Stimulated activated CD8-positive, alpha-beta memory T cell treated with anti-CD3 and anti-CD28 coated beads, Interleukin-7, amount 100 ng/mL, for 1 hour (primary cell): ENCODE results near the gene PPHLN1.

Source experiments
- DNase-seq, 2 donors: peaks; one replicate each; pipeline ENCODE4 v3.0.0-alpha.2; 2020; ENCODE audit warnings: low read depth in 2 of 2

PPHLN1 gene

DNA sequence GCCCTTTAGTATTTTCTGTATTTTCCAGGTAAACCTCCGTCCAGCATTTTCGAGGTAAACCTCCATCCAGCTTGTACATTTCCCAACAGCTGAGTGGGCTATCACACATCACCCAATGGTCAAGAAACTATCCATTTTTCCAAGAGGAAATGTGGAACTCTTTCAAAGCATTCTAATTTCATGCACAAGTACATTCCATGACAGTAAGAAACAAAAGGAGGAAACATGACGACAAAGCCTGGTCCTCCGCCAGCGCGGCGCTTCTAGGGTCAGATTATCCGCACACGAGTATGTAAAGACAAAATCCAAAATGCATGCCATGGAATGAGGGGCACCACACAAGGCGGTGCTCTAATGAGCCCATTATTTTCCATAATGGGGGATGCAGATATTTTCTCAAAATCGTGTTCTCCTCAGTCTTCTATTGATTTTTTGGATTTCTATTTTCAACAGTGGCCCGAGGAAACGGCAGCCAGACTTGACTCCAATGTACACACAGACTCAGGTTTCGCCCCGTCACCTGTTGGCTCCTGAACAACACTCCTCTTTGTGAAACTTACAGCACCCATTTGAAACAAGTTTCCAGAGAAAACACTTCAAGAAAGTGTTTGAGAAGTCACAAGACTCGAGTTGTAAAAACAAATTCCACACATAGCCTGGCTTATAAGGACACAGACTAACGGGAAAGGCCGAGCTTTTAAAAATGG is 156.2 kb downstream of the PPHLN1 start:
- DNase-seq, result no peak

DNA sequence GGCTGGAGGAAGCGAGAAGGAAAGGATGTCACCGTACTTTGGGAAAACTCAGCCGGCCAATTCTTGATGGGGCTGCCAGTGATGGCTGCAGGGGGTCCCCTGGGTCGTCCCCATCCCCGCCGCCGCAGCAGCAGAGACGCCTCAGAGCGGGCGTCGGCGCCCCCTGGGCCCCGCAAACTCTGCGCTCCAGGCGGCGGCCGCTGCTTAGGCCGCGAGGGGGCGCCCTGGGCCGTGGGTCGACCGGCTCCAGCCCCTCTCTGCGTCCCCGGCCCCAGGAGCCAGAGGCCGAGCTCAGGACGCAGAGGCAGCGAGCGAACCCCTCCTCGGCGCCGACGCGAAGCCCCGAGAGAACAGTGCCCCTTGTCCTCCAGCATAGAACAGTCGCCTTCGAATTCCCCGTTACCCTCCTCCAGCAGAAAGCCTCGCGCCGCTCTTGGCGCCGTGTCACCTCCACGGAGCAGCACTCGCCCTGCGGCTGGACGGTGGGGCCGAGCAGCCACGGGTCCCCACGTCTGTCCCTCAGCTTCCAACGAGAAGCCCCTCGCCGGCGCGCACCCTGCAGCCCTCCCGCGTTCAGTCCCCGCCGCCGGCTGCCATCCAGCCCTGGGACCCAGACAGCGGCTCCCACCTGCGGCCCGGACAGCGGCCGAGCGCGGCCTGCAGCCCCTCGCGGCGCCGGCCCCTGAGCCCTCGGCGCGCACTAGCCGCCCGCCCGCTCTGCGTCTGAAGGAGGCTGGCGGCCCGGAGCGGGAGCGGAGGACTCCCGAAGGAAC is 157.0 kb downstream of the PPHLN1 start:
- no peak for DNase-seq

DNA sequence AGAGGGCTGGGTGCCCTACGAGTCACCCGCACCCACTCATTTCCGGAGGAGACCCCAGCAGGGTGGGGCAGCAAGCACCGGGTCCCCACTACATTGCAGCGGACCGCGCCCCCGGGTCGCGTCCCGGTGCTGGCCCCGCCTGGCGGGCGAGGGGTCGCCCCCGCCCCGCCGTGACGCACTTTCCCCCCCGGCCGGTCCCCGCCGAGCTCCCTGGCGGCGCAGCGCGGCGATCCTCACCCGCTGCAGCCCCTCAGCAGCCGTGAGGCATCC is 157.5 kb downstream of the PPHLN1 start:
- DNase-seq, result no peak

DNA sequence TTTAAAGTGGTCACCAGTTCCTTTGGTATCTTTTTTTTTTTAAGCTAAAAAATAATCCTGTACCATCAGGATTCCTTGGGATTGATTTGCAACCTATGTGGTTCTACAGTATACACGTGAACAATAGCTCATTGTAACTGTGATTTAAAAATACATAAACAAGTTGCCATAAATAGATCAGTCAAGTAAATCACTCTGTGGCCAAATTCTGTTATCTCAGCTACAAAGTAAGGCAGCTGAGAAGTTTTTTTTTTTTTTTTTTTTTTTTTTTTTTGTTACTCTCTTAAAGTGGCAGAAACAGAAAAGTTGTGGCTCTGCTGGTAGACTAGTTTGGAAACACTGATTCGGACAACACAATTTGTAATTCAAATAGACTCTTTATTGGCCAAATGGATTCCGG is 159.0 kb downstream of the PPHLN1 start:
- no peak for DNase-seq

DNA sequence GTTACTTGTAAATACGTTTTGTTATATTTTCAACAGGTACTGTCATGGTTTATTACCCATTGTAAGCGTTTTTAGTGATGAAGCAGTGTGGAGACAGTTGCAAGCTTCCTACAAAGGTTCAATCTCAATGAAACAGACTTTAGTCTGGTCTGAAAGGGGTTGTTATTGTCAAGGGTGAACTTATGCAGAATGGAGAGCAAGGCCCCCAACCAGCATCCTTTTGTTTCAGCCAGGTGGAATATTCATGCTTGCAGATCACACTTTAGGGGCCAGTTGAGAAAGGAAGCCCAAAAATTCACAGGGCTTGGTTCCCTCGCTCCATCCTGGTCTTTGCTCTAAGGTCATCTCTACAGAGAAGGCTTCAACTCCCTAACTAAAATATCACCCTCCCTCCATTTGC is 159.9 kb downstream of the PPHLN1 start:
- DNase-seq, result no peak

DNA sequence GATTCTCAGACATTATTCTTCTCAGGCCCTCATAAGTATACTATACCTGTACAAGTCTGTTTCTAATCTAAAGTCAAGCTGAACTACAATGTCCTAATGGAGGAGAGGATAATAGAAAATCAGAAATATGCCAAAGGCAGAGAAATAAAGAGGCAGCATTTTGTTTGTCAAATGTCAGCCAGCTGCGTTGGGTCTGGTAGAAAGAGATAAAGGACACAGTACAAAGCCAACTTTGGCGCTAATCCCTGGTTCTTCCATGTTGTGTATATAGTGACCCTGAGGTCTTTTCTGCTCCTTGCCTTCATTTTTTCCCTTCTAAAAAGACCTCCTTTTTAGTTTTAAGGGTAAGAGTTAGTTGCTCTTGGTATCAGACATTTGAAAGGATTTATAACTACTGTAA is 160.4 kb downstream of the PPHLN1 start:
- no peak for DNase-seq

DNA sequence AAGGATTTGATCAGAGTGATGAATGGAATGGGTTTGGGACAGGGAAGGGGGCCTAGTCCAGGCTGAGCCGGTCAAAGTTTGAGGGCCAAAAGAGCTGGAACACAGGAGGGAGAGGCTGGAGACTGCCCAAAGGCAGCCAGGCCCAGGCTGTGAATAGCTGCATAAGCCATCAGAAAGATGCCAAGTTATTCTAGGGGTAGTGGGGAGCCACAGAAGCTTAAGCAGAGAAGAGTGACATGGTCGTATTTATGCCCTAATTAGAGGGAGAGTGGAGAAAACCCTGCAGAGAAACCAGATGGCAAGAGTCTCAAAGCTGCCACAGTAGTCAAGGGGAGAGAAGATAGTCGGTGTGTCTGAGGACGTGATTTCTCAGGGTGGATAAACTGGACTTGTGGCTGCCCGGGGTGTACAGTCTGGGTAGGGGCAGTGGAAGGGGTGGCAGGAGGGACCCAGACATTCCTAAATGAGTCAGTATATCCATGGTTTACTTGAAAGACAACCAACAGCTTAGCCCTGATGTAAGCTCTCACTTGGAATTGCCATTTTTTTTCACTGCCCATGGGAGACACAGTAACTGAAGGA is 164.4 kb downstream of the PPHLN1 start:
- no peak for DNase-seq
